H1 (cell line): ENCODE measurements around the gene NBPF3. TPM values are rescaled to one million over a fixed set of nuclear protein-coding genes. Genes with fewer than 3 reads are reported as not detected.
A peak's percentile ranks its signal among the peaks of the same experiment; 100 is the strongest.

Source experiments
- CTCF ChIA-PET: fragments of 300-600 bp; sonication (Branson Sonifier 250); formaldehyde crosslinking; loops from one replicate; lab custom pipeline; 2021; ENCODE audit not compliant: partially characterized antibody; lab: Charles Lee
- POLR2A ChIA-PET: fragments of 300-600 bp; sonication (Branson Sonifier 250); formaldehyde crosslinking; loops from one replicate; lab custom pipeline; 2021; ENCODE audit warnings: inconsistent platforms; ENCODE audit not compliant: partially characterized antibody; lab: Charles Lee
- DNase-seq, 2 experiments: peaks; one replicate each; pipeline versions ENCODE4 v3.0.0 to v3.0.0-alpha.2; 2010 to 2022; ENCODE audit warnings: low spot score in 2 of 2, low read depth in 1 of 2, mixed read lengths in 1 of 2
- FAIRE-seq: peaks from 2 replicates; lab custom pipeline; 2011; peaks lifted over from hg19 to GRCh38; lab: Jason Lieb, UNC
- H2AFZ ChIP-seq: 2 replicates; pipeline ENCODE4 v1.8.1; 2012; ENCODE audit warnings: low read length, inconsistent platforms
- H2AK5ac ChIP-seq: 2 replicates; pipeline ENCODE4 v1.6.1; 2013; ENCODE audit warnings: low read depth, low read length
- H2BK120ac ChIP-seq: replicated peaks from 2 replicates; pipeline ENCODE3; 2013; ENCODE audit warnings: low read depth, low read length, inconsistent platforms
- H2BK12ac ChIP-seq: 2 replicates; pipeline ENCODE4 v1.6.1; 2013; ENCODE audit warnings: low read depth, low read length
- H2BK15ac ChIP-seq: 2 replicates; pipeline ENCODE4 v1.6.1; 2013; ENCODE audit warnings: low read length
- H2BK20ac ChIP-seq: 2 replicates; pipeline ENCODE4 v1.6.1; 2013; ENCODE audit warnings: low read length
- H2BK5ac ChIP-seq: 2 replicates; pipeline ENCODE4 v1.6.1; 2013; ENCODE audit warnings: low read depth, low read length
- H3K14ac ChIP-seq: 2 replicates; pipeline ENCODE4 v1.6.1; 2013; ENCODE audit warnings: inconsistent platforms; ENCODE audit not compliant: insufficient read length
- H3K18ac ChIP-seq: 2 replicates; pipeline ENCODE4 v1.6.1; 2013; ENCODE audit warnings: low read length; ENCODE audit errors: extremely low read depth
- H3K23ac ChIP-seq: 2 replicates; pipeline ENCODE4 v1.6.1; 2013; ENCODE audit warnings: inconsistent platforms; ENCODE audit not compliant: insufficient read length
- H3K23me2 ChIP-seq: 2 replicates; pipeline ENCODE4 v1.6.1; 2013; ENCODE audit warnings: low read depth, low read length
- H3K27ac ChIP-seq: 2 replicates; pipeline ENCODE4 v1.6.1; 2011; ENCODE audit warnings: low read depth, low read length, inconsistent platforms
- H3K27me3 ChIP-seq, 4 experiments: replicated peaks in 1 of 4; 1 replicate in 1 of 4; 2 replicates in 3 of 4; pipeline versions ENCODE4 v1.6.1 to v1.8.1; 2011 to 2013; ENCODE audit warnings: low read length in 3 of 4, mild to moderate bottlenecking in 3 of 4, inconsistent platforms in 2 of 4, mixed read lengths in 2 of 4, moderate library complexity in 1 of 4; ENCODE audit not compliant: control insufficient read depth in 3 of 4, insufficient read depth in 3 of 4; ENCODE audit errors: extremely low read depth in 1 of 4
- H3K36me3 ChIP-seq, 4 experiments: 2 replicates each; pipeline versions ENCODE4 v1.6.1 to v1.8.1; 2011 to 2013; ENCODE audit warnings: mild to moderate bottlenecking in 4 of 4, low read length in 3 of 4, moderate library complexity in 2 of 4, control low read depth in 1 of 4, inconsistent platforms in 1 of 4; ENCODE audit not compliant: insufficient read depth in 4 of 4, control insufficient read depth in 2 of 4
- H3K4ac ChIP-seq: replicated peaks from 2 replicates; pipeline ENCODE3; 2013; ENCODE audit warnings: low read length, low read depth, mixed read lengths, inconsistent platforms; ENCODE audit not compliant: insufficient read length
- H3K4me1 ChIP-seq, 4 experiments: replicated peaks in 1 of 4; 1 replicate in 1 of 4; 2 replicates in 3 of 4; pipeline versions ENCODE4 v1.6.1 to v1.8.1; 2011 to 2013; ENCODE audit warnings: low read length in 3 of 4, inconsistent platforms in 2 of 4, mixed read lengths in 1 of 4; ENCODE audit not compliant: insufficient read depth in 4 of 4, control insufficient read depth in 3 of 4
- H3K4me2 ChIP-seq, 2 experiments: 2 replicates each; pipeline versions ENCODE4 v1.6.1 to v1.8.1; 2011 to 2013; ENCODE audit warnings: low read depth in 2 of 2, low read length in 2 of 2, control low read depth in 1 of 2, inconsistent platforms in 1 of 2, mild to moderate bottlenecking in 1 of 2; ENCODE audit not compliant: insufficient read depth in 1 of 2
- H3K4me3 ChIP-seq, 4 experiments: fragments of 200-600, 300-600 bp in 1 of 4; sonication (generic), shearing (Covaris generic), sonication (Bioruptor Twin) in 1 of 4; 2 replicates each; pipeline versions ENCODE4 v1.5.1 to v1.8.1; 2011 to 2016; ENCODE audit warnings: low read length in 4 of 4, low read depth in 3 of 4, control low read depth in 2 of 4, inconsistent platforms in 2 of 4, mild to moderate bottlenecking in 2 of 4, mixed read lengths in 1 of 4, moderate library complexity in 1 of 4; ENCODE audit not compliant: insufficient read depth in 2 of 4; ENCODE audit errors: extremely low read depth in 1 of 4
- H3K56ac ChIP-seq: replicated peaks from 2 replicates; pipeline ENCODE3; 2013; ENCODE audit warnings: low read depth, mild to moderate bottlenecking, mixed read lengths, low read length, inconsistent platforms; ENCODE audit not compliant: insufficient read length
- H3K79me1 ChIP-seq: 2 replicates; pipeline ENCODE4 v1.6.1; 2013; ENCODE audit warnings: low read depth, low read length, control low read depth
- H3K79me2 ChIP-seq, 2 experiments: 2 replicates each; pipeline versions ENCODE4 v1.6.1 to v1.8.1; 2012 to 2013; ENCODE audit warnings: low read length in 2 of 2, mild to moderate bottlenecking in 2 of 2, inconsistent platforms in 1 of 2; ENCODE audit not compliant: insufficient read depth in 2 of 2, control insufficient read depth in 1 of 2
- H3K9ac ChIP-seq, 4 experiments: replicated peaks in 1 of 4; 1 replicate in 1 of 4; 2 replicates in 3 of 4; pipeline versions ENCODE4 v1.6.1 to v1.8.1; 2011 to 2013; ENCODE audit warnings: low read depth in 3 of 4, low read length in 3 of 4, control low read depth in 2 of 4, mild to moderate bottlenecking in 2 of 4, moderate library complexity in 2 of 4, inconsistent platforms in 1 of 4; ENCODE audit errors: extremely low read depth in 1 of 4
- H3K9me3 ChIP-seq, 2 experiments: 2 replicates each; pipeline versions ENCODE4 v1.6.1 to v1.8.1; 2012 to 2013; ENCODE audit warnings: mild to moderate bottlenecking in 2 of 2, moderate library complexity in 2 of 2, control low read depth in 1 of 2, inconsistent platforms in 1 of 2, low read depth in 1 of 2, low read length in 1 of 2, mixed read lengths in 1 of 2; ENCODE audit not compliant: insufficient read depth in 2 of 2
- H4K20me1 ChIP-seq, 2 experiments: replicated peaks in 1 of 2; 2 replicates each; pipeline versions ENCODE3 to v1.8.1; 2011 to 2013; ENCODE audit warnings: inconsistent platforms in 2 of 2, low read length in 2 of 2, mild to moderate bottlenecking in 1 of 2; ENCODE audit not compliant: insufficient read depth in 2 of 2, control insufficient read depth in 1 of 2
- H4K5ac ChIP-seq: 2 replicates; pipeline ENCODE4 v1.6.1; 2013; ENCODE audit warnings: low read length, low read depth, mixed read lengths, inconsistent platforms; ENCODE audit not compliant: insufficient read length
- H4K8ac ChIP-seq: 2 replicates; pipeline ENCODE4 v1.8.0; 2013; ENCODE audit warnings: mild to moderate bottlenecking, moderate library complexity, low read length, inconsistent platforms; ENCODE audit not compliant: insufficient read depth; ENCODE audit errors: extremely low read depth
- H4K91ac ChIP-seq: replicated peaks from 2 replicates; pipeline ENCODE3; 2013; ENCODE audit warnings: low read length, mixed read lengths, inconsistent platforms; ENCODE audit not compliant: insufficient read length
- JUND ChIP-seq: IDR thresholded peaks from 2 replicates; pipeline ENCODE4 v1.6.1; 2011; ENCODE audit warnings: mild to moderate bottlenecking, improper control_type of control experiment, low read length
- KDM1A ChIP-seq: fragments of 200-600, 300-600 bp; sonication (generic); IDR thresholded peaks from 2 replicates; pipeline ENCODE4 v1.7.1; 2016; ENCODE audit warnings: mild to moderate bottlenecking, low read length, borderline replicate concordance
- WGBS, 2 experiments: shearing (Covaris generic) in 1 of 2; methylation state at CpG; one replicate each; pipeline versions ENCODE4 v1.1.6 to v1.1.7; 2013 to 2015; ENCODE audit warnings: low lambda C conversion rate in 2 of 2, mixed read lengths in 2 of 2, inconsistent platforms in 1 of 2, low coverage in 1 of 2, missing lambda C conversion rate in 1 of 2; ENCODE audit not compliant: insufficient replicate concordance in 2 of 2, insufficient coverage in 1 of 2, insufficient read length in 1 of 2; ENCODE audit errors: extremely low coverage in 1 of 2, missing lambda C conversion rate in 1 of 2; 5-methylcytosine and 5-hydroxymethylcytosine counted together
- polyA plus RNA-seq, 7 experiments: library from polyadenylated mRNA; depleted of rRNA in 3 of 7; stranded (reverse) in 5 of 7; unstranded in 2 of 7; fragments of >200 nt in 5 of 7; fragments of 200-250 nt in 2 of 7; gene quantifications; 1 replicate in 5 of 7; 2 replicates in 1 of 7; 4 replicates in 1 of 7; pipeline versions ENCODE4 v1.2.1 to v1.2.3, GENCODE V29; 2011 to 2013; ENCODE audit warnings: missing spikeins in 2 of 7, mixed read lengths in 2 of 7
- total RNA-seq: library from RNA; stranded (reverse); fragmentation: NEBNext Ultra II Directional; extraction: Animal tissue kit (Norgen Biotek cat#: 25700); gene quantifications from 2 replicates; pipeline ENCODE4 v1.2.1, GENCODE V29; 2021

NBPF3 gene
- total and polyA plus RNA-seq, 2 of the 8 experiments (the other 6 are each of a cell fraction or from before 2014, with no cell fraction given) = 3.8 to 4.3 TPM

DNA sequence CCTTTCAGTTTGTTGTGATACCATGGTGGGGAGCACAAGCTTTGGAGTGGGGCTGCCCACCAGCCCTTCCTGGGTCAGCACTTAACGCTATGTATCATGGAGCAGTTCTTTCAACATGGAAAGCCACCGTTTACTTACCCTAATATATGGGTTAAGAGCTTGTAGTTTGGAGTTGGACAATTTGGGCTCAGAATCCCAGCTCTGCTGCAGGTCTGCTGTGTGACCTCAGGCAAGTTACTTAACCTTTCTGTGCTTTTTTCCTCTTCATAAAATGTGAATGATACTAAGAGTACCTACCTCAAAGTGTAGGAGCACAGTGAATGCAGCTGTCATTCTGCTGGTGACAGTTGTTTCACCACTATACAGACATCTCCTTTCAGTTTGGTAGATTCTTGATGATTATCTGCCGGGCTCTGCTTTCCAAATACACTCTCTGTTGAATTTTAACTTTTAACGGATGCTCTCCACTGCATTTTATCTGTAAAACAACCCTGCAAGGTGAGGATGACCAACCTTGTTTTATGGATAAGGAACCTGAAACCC is 93.1 kb downstream of the NBPF3 start:
- POLR2A ChIA-PET = interaction anchor here (1.5 kb wide), 1 partner anchor 38 kb away, joined by 3 read pairs; no protein-coding TSS in a partner anchor
- H3K4me1 ChIP-seq = peaks cover 13 to 17% (median 15%) of the 10 kb centered on the region in 4 experiments
- H2BK12ac ChIP-seq = no peak overlapping the region
- H2AFZ ChIP-seq = no peak overlapping the region
- no peak overlapping the region for H3K4me3 ChIP-seq
- no peak overlapping the region for H3K14ac ChIP-seq
- H2BK120ac ChIP-seq = no peak overlapping the region
- 80% methylated on average over 4 of the region's 4 CpGs; no CpG with 5 or more reads in 1 of the 2 experiments for WGBS, 2 experiments
- no peak overlapping the region for H3K4me2 ChIP-seq
- H4K8ac ChIP-seq = no peak overlapping the region
- H3K27me3 ChIP-seq = no peaks in the 10 kb centered on the region
- no peak overlapping the region for H3K23ac ChIP-seq
- H2BK20ac ChIP-seq = no peak overlapping the region
- H4K20me1 ChIP-seq = peaks cover 0 to 15% of the 10 kb centered on the region in 2 experiments
- no peak overlapping the region for H3K18ac ChIP-seq
- peaks cover 0 to 46% of the 10 kb centered on the region in 2 experiments; a peak in 2 of 4 replicates for H3K79me2 ChIP-seq
- no peak overlapping the region for H3K4ac ChIP-seq
- H3K56ac ChIP-seq = no peak overlapping the region
- no peak overlapping the region for H3K27ac ChIP-seq
- no peak overlapping the region for H2BK15ac ChIP-seq
- H3K36me3 ChIP-seq = peaks cover 0 to 2% (median 0%) of the 10 kb centered on the region in 4 experiments; a peak in 1 of 8 replicates
- peak; percentile 70; the same call in 1 of the 2 replicates for TF ChIP-seq KDM1A
- no peak for TF ChIP-seq JUND
- no peak overlapping the region for H2AK5ac ChIP-seq
- no peak overlapping the region for H4K5ac ChIP-seq
- CTCF ChIA-PET = interaction anchor here (0.8 to 13.3 kb wide), 6 partner anchors 8 to 163 kb away, joined by 3 to 372 read pairs (median 5); partner anchors contain the start of gene ALPL
- no peaks in the 10 kb centered on the region for H3K23me2 ChIP-seq
- no peak overlapping the region for H4K91ac ChIP-seq
- no peak overlapping the region for H2BK5ac ChIP-seq
- no peak overlapping the region for H3K9ac ChIP-seq
- peaks cover 16% of the 10 kb centered on the region for H3K79me1 ChIP-seq
- H3K9me3 ChIP-seq = no peaks in the 10 kb centered on the region
- DNase-seq (no peak), FAIRE-seq (no peak)
